Loucy (cell line): ENCODE measurements around the gene MXD3.

ENCODE experiments used
- EZH2phosphoT487 ChIP-seq: fragments of 200-600 bp; IDR thresholded peaks from 2 replicates; pipeline ENCODE4 v1.6.1; 2018; ENCODE audit warnings: antibody characterized with exemption, mild to moderate bottlenecking, moderate library complexity, borderline replicate concordance
- TF ChIP-seq, protein P1 (sequence below): fragments of 200-600 bp; sonication (generic); conservative IDR thresholded peaks from 2 replicates; pipeline ENCODE4 v1.5.1; 2014; ENCODE audit warnings: mild to moderate bottlenecking, antibody characterized with exemption, low read length

DNA sequence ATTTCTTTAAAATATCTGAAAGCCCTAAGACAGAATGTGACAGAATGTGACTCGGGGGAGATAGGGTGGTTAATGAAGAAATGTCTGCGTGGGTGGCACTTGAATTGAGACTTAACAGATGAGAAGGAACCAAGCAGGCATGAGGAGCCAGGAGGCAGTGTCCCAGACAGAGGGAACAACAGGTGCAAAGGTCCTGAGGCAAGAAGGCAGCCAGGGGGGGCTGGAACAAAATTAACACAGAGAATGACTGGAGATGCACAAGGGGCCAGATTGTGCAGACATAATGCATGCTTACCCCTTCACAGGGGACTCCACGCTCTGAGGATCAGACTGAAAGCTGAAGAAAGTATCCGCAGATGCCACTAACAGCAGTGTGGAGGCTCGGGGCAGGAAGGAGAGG lies 38.1 kb upstream of the MXD3 start:
- TF ChIP-seq, protein P1, sequence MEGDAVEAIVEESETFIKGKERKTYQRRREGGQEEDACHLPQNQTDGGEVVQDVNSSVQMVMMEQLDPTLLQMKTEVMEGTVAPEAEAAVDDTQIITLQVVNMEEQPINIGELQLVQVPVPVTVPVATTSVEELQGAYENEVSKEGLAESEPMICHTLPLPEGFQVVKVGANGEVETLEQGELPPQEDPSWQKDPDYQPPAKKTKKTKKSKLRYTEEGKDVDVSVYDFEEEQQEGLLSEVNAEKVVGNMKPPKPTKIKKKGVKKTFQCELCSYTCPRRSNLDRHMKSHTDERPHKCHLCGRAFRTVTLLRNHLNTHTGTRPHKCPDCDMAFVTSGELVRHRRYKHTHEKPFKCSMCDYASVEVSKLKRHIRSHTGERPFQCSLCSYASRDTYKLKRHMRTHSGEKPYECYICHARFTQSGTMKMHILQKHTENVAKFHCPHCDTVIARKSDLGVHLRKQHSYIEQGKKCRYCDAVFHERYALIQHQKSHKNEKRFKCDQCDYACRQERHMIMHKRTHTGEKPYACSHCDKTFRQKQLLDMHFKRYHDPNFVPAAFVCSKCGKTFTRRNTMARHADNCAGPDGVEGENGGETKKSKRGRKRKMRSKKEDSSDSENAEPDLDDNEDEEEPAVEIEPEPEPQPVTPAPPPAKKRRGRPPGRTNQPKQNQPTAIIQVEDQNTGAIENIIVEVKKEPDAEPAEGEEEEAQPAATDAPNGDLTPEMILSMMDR, result no peak
- no peak for TF ChIP-seq EZH2phosphoT487
